WERI-Rb-1 (cell line): ENCODE measurements around the gene SLC12A8.
"Not testable (repeated sequence)": the region's sequence is repeated elsewhere in the genome, so short reads cannot be mapped to it uniquely, and the experiment has no call there.

Source experiments
- DNase-seq: peaks from one replicate; pipeline ENCODE4 v3.0.0-alpha.2; 2020
- H3K27ac ChIP-seq: fragments of 250-450 bp; sonication (Bioruptor Pico); 2 replicates; pipeline ENCODE4 v1.5.1; 2020; ENCODE audit warnings: mild to moderate bottlenecking, moderate library complexity
- H3K27me3 ChIP-seq: fragments of 250-450 bp; sonication (Bioruptor Pico); 2 replicates; pipeline ENCODE4 v1.5.1; 2021; ENCODE audit warnings: mild to moderate bottlenecking, low read depth, moderate library complexity; ENCODE audit not compliant: insufficient read depth, severe bottlenecking
- H3K36me3 ChIP-seq: fragments of 250-450 bp; sonication (Bioruptor Pico); 2 replicates; pipeline ENCODE4 v1.5.1; 2020; ENCODE audit warnings: mild to moderate bottlenecking, moderate library complexity
- H3K4me3 ChIP-seq: 2 replicates; pipeline ENCODE4 v1.5.1; 2011; ENCODE audit warnings: low read depth, mild to moderate bottlenecking, control low read depth, low read length
- H3K9me3 ChIP-seq: fragments of 250-450 bp; sonication (Bioruptor Pico); 2 replicates; pipeline ENCODE4 v1.5.1; 2021; ENCODE audit warnings: mild to moderate bottlenecking, moderate library complexity; ENCODE audit not compliant: severe bottlenecking
- TF ChIP-seq, protein P1 (sequence below): IDR thresholded peaks from 2 replicates; pipeline ENCODE4 v1.5.1; 2011; ENCODE audit warnings: low read depth, mild to moderate bottlenecking, control low read depth, inconsistent platforms, low read length

Gene SLC12A8

DNA sequence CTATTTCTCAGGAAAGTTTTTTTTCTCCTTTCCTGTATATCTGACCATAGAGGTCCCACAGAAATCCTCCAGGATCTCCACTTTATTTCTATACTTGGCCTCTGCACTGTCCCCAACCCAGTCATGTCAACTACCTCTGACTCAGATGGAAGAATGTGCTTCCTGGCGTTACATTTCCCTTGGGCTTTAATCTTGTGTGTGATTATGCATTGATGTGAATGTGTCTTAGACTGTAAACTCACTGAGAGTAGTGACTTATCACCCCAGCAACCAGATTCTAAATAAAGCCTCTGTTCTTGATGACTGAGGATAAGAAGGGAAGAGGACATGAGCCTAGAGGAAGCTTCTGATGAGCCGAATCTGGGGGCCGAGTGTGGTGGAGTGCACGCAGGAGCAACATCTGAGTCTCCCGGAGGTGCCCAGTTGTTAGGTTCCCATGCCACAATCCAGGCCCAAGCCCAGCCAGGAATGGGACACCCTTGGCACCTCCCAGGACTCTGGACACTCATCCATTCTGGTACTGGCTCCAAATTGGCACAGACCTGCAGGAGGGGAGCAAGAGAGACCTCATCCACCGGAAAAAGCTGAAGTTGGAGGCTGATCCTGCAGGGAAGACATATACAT is 124.7 kb downstream of the SLC12A8 start:
- H3K27me3 ChIP-seq, result no peaks in the 10 kb centered on the region

DNA sequence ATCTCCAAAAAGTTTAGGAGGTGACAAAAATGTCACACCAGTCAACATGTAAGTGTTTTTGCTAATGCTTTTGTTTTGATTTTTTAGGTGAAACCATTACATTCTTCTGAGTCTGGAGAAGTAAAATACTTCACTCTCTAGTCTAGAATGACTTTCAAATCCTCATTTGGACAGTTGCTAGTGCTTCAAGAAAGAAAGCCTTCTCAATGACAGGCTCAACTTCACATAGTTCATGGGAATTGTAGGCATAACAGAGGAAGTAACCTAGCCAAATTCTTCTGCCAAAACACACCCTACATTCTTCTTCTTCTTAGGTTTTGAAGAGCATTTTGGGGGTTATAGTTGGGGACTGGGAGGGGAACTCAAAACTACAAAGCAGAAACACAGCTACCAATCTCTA is 127.4 kb downstream of the SLC12A8 start:
- no peak overlapping the region for H3K27ac ChIP-seq
- peaks cover 8% of the 10 kb centered on the region; the same call in 1 of the 2 replicates for H3K36me3 ChIP-seq
- H3K9me3 ChIP-seq, result no peaks in the 10 kb centered on the region
- H3K4me3 ChIP-seq, result no peak overlapping the region
- TF ChIP-seq, protein P1, sequence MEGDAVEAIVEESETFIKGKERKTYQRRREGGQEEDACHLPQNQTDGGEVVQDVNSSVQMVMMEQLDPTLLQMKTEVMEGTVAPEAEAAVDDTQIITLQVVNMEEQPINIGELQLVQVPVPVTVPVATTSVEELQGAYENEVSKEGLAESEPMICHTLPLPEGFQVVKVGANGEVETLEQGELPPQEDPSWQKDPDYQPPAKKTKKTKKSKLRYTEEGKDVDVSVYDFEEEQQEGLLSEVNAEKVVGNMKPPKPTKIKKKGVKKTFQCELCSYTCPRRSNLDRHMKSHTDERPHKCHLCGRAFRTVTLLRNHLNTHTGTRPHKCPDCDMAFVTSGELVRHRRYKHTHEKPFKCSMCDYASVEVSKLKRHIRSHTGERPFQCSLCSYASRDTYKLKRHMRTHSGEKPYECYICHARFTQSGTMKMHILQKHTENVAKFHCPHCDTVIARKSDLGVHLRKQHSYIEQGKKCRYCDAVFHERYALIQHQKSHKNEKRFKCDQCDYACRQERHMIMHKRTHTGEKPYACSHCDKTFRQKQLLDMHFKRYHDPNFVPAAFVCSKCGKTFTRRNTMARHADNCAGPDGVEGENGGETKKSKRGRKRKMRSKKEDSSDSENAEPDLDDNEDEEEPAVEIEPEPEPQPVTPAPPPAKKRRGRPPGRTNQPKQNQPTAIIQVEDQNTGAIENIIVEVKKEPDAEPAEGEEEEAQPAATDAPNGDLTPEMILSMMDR, result no peak
- no peak for DNase-seq
- H3K27me3 ChIP-seq, result no peaks in the 10 kb centered on the region

More for the DNA sequence above, 124.7 kb downstream of the SLC12A8 start:
- Histone ChIP-seq H3K9me3 (no peaks in the 10 kb centered on the region), H3K36me3 (peaks cover 2% of the 10 kb centered on the region; the same call in 1 of the 2 replicates), H3K4me3 (no peak overlapping the region), H3K27ac (peak overlapping the region; percentile 35; the same call in 1 of the 2 replicates)
- TF ChIP-seq, protein P1, result no peak
- peak; percentile 41 for DNase-seq

DNA sequence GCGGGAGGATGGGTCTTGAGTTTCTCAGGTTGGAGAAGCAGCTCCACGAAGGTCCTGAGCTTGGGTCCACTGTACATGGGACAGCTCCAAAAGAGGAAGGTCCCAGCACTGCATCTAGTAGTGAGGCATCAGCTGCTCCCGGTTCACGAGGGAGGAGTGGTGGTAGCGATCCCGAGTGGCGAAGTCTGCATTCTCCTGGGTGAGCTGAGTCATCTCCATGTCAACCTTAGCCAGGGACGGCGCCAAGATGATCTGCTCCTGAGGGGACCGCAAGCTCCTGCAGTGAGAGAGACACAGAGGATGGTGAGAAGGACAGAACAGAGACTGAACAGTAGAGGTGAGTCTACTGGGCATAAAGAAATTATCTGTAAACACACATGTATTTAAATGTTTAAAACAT is 128.8 kb downstream of the SLC12A8 start:
- H3K9me3 ChIP-seq, result no peaks in the 10 kb centered on the region
- no peaks in the 10 kb centered on the region for H3K27me3 ChIP-seq
- H3K4me3 ChIP-seq, result no peak overlapping the region
- TF ChIP-seq, protein P1, result no peak
- DNase-seq, result no peak
- no peak overlapping the region for H3K27ac ChIP-seq
- H3K36me3 ChIP-seq, result peaks cover 8% of the 10 kb centered on the region; the same call in 1 of the 2 replicates

DNA sequence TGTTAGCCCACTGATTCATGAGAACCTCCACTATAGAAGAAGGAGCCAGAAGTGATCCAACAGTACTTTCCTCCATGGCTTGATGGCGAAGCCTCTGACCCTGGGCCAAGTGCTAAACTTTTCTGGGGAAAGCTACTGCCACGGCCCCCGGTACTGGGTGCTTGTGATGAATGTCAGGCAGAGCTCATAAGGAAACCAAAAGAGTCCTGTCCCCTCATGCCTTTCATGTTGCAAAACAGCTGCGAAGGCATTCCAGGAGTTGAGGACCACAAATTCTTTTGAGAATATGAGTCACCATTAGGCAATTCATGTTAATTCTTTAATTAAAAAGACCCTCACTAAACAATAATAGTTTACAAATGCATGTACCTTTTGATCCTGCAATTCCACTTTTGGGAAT is 130.2 kb downstream of the SLC12A8 start:
- not testable (repeated sequence) for DNase-seq, H3K9me3 ChIP-seq, H3K36me3 ChIP-seq, H3K27me3 ChIP-seq, H3K4me3 ChIP-seq, H3K27ac ChIP-seq

DNA sequence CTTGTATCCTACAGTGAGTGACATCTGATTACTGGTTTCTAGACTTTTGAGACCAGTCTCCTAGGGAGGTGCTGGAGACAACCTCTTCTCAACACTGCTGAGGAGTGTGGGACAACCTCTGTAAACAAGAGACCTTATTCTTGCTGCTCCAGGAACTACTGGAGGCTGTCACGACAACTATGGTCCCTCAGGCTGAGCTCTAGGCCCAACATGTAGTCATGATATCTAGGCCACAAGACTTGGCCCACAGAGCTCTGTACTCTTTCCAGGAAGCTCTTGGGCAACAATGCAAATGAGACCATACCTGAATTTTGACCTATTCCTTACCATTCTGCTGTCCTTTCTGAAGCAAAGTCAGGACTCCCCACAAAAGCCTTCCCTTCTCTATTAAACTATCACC is 132.5 kb downstream of the SLC12A8 start:
- no peaks in the 10 kb centered on the region for H3K27me3 ChIP-seq
- TF ChIP-seq, protein P1, result no peak
- peaks cover 8% of the 10 kb centered on the region; the same call in 1 of the 2 replicates for H3K36me3 ChIP-seq
- no peak overlapping the region for H3K27ac ChIP-seq
- DNase-seq, result no peak
- no peak overlapping the region for H3K4me3 ChIP-seq
- H3K9me3 ChIP-seq, result no peaks in the 10 kb centered on the region

DNA sequence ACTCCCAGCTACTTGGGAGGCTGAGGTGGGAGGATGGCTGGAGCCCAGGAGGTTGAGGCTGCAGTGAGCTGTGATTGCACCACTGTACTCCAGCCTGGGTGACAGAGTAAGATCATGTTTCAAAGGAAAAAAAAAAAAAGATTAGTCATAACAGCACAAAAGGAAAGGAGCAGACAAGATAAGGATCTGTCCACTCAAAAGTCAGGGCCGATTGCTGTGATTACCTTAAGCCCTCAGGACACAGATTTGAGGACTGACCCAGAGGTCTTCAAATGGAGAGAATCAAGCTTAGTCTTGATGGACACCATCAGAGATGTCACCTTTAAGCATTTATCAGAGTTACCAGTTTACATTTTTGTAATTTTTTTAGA is 132.9 kb downstream of the SLC12A8 start:
- no peak for DNase-seq
- TF ChIP-seq, protein P1, result no peak

More for the DNA sequence above, 132.9 kb downstream of the SLC12A8 start:
- Histone ChIP-seq H3K27ac (no peak overlapping the region), H3K9me3 (no peaks in the 10 kb centered on the region), H3K36me3 (peaks cover 8% of the 10 kb centered on the region; the same call in 1 of the 2 replicates), H3K4me3 (no peak overlapping the region), H3K27me3 (no peaks in the 10 kb centered on the region)
